PC-3 (cell line): ENCODE data around the gene ORAI2.

Experiments used
- EZH2 ChIP-seq: fragments of 300-600 bp; sonication (generic); IDR thresholded peaks from one replicate; pipeline ENCODE4 v1.6.1; 2017; ENCODE audit warnings: antibody characterized with exemption, mild to moderate bottlenecking, low read length; ENCODE audit not compliant: unreplicated experiment
- EZH2phosphoT487 ChIP-seq: fragments of 300-600 bp; sonication (generic); IDR thresholded peaks from 2 replicates; pipeline ENCODE4 v1.6.1; 2018; ENCODE audit warnings: mild to moderate bottlenecking, antibody characterized with exemption, low read length, borderline replicate concordance
- TF ChIP-seq, protein P1 (sequence below): fragments of 300-600 bp; sonication (generic); conservative IDR thresholded peaks from 2 replicates; pipeline ENCODE4 v1.5.1; 2017; ENCODE audit warnings: antibody characterized with exemption, low read depth, mild to moderate bottlenecking, low read length

DNA sequence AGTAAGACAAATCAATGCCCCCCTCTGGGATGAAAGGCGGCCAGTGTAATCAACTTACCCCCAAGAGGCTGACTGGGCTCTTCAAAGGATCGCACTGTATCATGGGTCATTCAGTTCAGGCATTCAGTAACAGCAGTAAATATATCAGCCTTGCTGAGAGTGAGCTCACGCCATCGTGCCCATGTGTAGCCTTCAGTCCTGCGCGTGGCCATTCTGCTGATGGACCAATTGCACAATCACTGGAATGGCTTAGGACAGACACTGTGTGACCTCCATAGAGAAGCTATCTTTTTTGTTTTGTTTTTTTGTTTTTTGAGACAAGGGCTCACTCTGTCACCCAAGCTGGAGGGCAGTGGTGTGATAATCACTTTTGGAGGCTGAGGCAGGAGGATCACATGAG, 46.3 kb upstream of the ORAI2 start:
- TF ChIP-seq, protein P1, sequence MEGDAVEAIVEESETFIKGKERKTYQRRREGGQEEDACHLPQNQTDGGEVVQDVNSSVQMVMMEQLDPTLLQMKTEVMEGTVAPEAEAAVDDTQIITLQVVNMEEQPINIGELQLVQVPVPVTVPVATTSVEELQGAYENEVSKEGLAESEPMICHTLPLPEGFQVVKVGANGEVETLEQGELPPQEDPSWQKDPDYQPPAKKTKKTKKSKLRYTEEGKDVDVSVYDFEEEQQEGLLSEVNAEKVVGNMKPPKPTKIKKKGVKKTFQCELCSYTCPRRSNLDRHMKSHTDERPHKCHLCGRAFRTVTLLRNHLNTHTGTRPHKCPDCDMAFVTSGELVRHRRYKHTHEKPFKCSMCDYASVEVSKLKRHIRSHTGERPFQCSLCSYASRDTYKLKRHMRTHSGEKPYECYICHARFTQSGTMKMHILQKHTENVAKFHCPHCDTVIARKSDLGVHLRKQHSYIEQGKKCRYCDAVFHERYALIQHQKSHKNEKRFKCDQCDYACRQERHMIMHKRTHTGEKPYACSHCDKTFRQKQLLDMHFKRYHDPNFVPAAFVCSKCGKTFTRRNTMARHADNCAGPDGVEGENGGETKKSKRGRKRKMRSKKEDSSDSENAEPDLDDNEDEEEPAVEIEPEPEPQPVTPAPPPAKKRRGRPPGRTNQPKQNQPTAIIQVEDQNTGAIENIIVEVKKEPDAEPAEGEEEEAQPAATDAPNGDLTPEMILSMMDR, result no peak
- TF ChIP-seq EZH2phosphoT487, result no peak
- no peak for TF ChIP-seq EZH2
